ENCODE results near the gene PAX3.

Gene PAX3

GRCh38 chr2:222310747-222311318 lies 12.0 kb upstream of the PAX3 start:
- Histone ChIP-seq H3K27ac (ENCODE audit: low read length) (no peak overlapping the region), H3K36me3 (ENCODE audit: control insufficient read depth in 2 of 2, insufficient read depth in 2 of 2, low read length in 2 of 2) (no peaks in the 10 kb centered on the region), H3K27me3 (ENCODE audit: control insufficient read depth in 1 of 2, insufficient read depth in 2 of 2, low read length in 2 of 2) (peaks cover 76 to 80% of the 10 kb centered on the region in 2 donors), H3K4me1 (ENCODE audit: control insufficient read depth, insufficient read depth, low read length) (peaks cover 27% of the 10 kb centered on the region), H3K4me3 (ENCODE audit: low read length in 2 of 2) (no peak overlapping the region), H3K9ac (ENCODE audit: low read length in 2 of 2) (no peak overlapping the region), H3K9me3 (ENCODE audit: control insufficient read depth in 2 of 2, low read length in 2 of 2) (no peaks in the 10 kb centered on the region)

- H3K9me3 ChIP-seq (ENCODE audit: control insufficient read depth in 2 of 2, low read length in 2 of 2) = no peaks in the 10 kb centered on the region
- H3K27ac ChIP-seq (ENCODE audit: low read length) = no peak overlapping the region
- H3K4me3 ChIP-seq (ENCODE audit: low read length in 2 of 2) = no peak overlapping the region
- H3K4me1 ChIP-seq (ENCODE audit: control insufficient read depth, insufficient read depth, low read length) = peaks cover 35% of the 10 kb centered on the region
- no peaks in the 10 kb centered on the region for H3K36me3 ChIP-seq (ENCODE audit: control insufficient read depth in 2 of 2, insufficient read depth in 2 of 2, low read length in 2 of 2)
- H3K27me3 ChIP-seq (ENCODE audit: control insufficient read depth in 1 of 2, insufficient read depth in 2 of 2, low read length in 2 of 2) = peaks cover 83 to 91% of the 10 kb centered on the region in 2 donors
- no peak overlapping the region for H3K9ac ChIP-seq (ENCODE audit: low read length in 2 of 2)
Observed at GRCh38 chr2:222309766-222310165, 11.0 kb upstream of the PAX3 start.

- H3K36me3 ChIP-seq (ENCODE audit: control insufficient read depth in 2 of 2, insufficient read depth in 2 of 2, low read length in 2 of 2) = no peaks in the 10 kb centered on the region
- H3K4me1 ChIP-seq (ENCODE audit: control insufficient read depth, insufficient read depth, low read length) = peaks cover 35% of the 10 kb centered on the region
- no peak overlapping the region for H3K9ac ChIP-seq (ENCODE audit: low read length in 2 of 2)
- no peak overlapping the region for H3K4me3 ChIP-seq (ENCODE audit: low read length in 2 of 2)
- no peaks in the 10 kb centered on the region for H3K9me3 ChIP-seq (ENCODE audit: control insufficient read depth in 2 of 2, low read length in 2 of 2)
- H3K27ac ChIP-seq (ENCODE audit: low read length) = no peak overlapping the region
- peaks cover 87 to 95% of the 10 kb centered on the region in 2 donors for H3K27me3 ChIP-seq (ENCODE audit: control insufficient read depth in 1 of 2, insufficient read depth in 2 of 2, low read length in 2 of 2)
Observed at GRCh38 chr2:222309361-222309760, 10.6 kb upstream of the PAX3 start.

GRCh38 chr2:222307978-222308730 lies 9.4 kb upstream of the PAX3 start:
- Histone ChIP-seq H3K9ac (ENCODE audit: low read length in 2 of 2) (no peak overlapping the region), H3K4me1 (ENCODE audit: control insufficient read depth, insufficient read depth, low read length) (peaks cover 35% of the 10 kb centered on the region), H3K27ac (ENCODE audit: low read length) (no peak overlapping the region), H3K9me3 (ENCODE audit: control insufficient read depth in 2 of 2, low read length in 2 of 2) (no peaks in the 10 kb centered on the region), H3K36me3 (ENCODE audit: control insufficient read depth in 2 of 2, insufficient read depth in 2 of 2, low read length in 2 of 2) (no peaks in the 10 kb centered on the region), H3K4me3 (ENCODE audit: low read length in 2 of 2) (no peak overlapping the region), H3K27me3 (ENCODE audit: control insufficient read depth in 1 of 2, insufficient read depth in 2 of 2, low read length in 2 of 2) (peaks cover 99% of the 10 kb centered on the region in 2 donors)

GRCh38 chr2:222307143-222307756 lies 8.5 kb upstream of the PAX3 start:
- H3K27me3 ChIP-seq (ENCODE audit: control insufficient read depth in 1 of 2, insufficient read depth in 2 of 2, low read length in 2 of 2) = peaks cover 98 to 99% of the 10 kb centered on the region in 2 donors
- H3K27ac ChIP-seq (ENCODE audit: low read length) = no peak overlapping the region
- H3K4me3 ChIP-seq (ENCODE audit: low read length in 2 of 2) = no peak overlapping the region
- H3K9ac ChIP-seq (ENCODE audit: low read length in 2 of 2) = no peak overlapping the region
- H3K9me3 ChIP-seq (ENCODE audit: control insufficient read depth in 2 of 2, low read length in 2 of 2) = no peaks in the 10 kb centered on the region
- H3K4me1 ChIP-seq (ENCODE audit: control insufficient read depth, insufficient read depth, low read length) = peaks cover 32% of the 10 kb centered on the region
- no peaks in the 10 kb centered on the region for H3K36me3 ChIP-seq (ENCODE audit: control insufficient read depth in 2 of 2, insufficient read depth in 2 of 2, low read length in 2 of 2)

- Histone ChIP-seq H3K4me3 (ENCODE audit: low read length in 2 of 2) (peak overlapping the region; percentile 72 to 75), H3K27me3 (ENCODE audit: control insufficient read depth in 1 of 2, insufficient read depth in 2 of 2, low read length in 2 of 2) (peaks cover 98 to 99% of the 10 kb centered on the region in 2 donors), H3K4me1 (ENCODE audit: control insufficient read depth, insufficient read depth, low read length) (peaks cover 29% of the 10 kb centered on the region), H3K36me3 (ENCODE audit: control insufficient read depth in 2 of 2, insufficient read depth in 2 of 2, low read length in 2 of 2) (no peaks in the 10 kb centered on the region), H3K9me3 (ENCODE audit: control insufficient read depth in 2 of 2, low read length in 2 of 2) (no peaks in the 10 kb centered on the region), H3K9ac (ENCODE audit: low read length in 2 of 2) (peak overlapping the region in 1 of 2 donors; percentile 28), H3K27ac (ENCODE audit: low read length) (no peak overlapping the region)
Observed at GRCh38 chr2:222306393-222307142, 7.8 kb upstream of the PAX3 start.

- peaks cover 98 to 99% of the 10 kb centered on the region in 2 donors for H3K27me3 ChIP-seq (ENCODE audit: control insufficient read depth in 1 of 2, insufficient read depth in 2 of 2, low read length in 2 of 2)
- peak overlapping the region; percentile 72 to 75 for H3K4me3 ChIP-seq (ENCODE audit: low read length in 2 of 2)
- peak overlapping the region in 1 of 2 donors; percentile 28 for H3K9ac ChIP-seq (ENCODE audit: low read length in 2 of 2)
- no peaks in the 10 kb centered on the region for H3K36me3 ChIP-seq (ENCODE audit: control insufficient read depth in 2 of 2, insufficient read depth in 2 of 2, low read length in 2 of 2)
- peaks cover 27% of the 10 kb centered on the region for H3K4me1 ChIP-seq (ENCODE audit: control insufficient read depth, insufficient read depth, low read length)
- no peaks in the 10 kb centered on the region for H3K9me3 ChIP-seq (ENCODE audit: control insufficient read depth in 2 of 2, low read length in 2 of 2)
- H3K27ac ChIP-seq (ENCODE audit: low read length) = no peak overlapping the region
Observed at GRCh38 chr2:222305516-222306392, 7.0 kb upstream of the PAX3 start.

GRCh38 chr2:222304737-222305515 lies 6.1 kb upstream of the PAX3 start:
- no peaks in the 10 kb centered on the region for H3K36me3 ChIP-seq (ENCODE audit: control insufficient read depth in 2 of 2, insufficient read depth in 2 of 2, low read length in 2 of 2)
- H3K4me3 ChIP-seq (ENCODE audit: low read length in 2 of 2) = peak overlapping the region; percentile 72 to 75
- peaks cover 98 to 99% of the 10 kb centered on the region in 2 donors for H3K27me3 ChIP-seq (ENCODE audit: control insufficient read depth in 1 of 2, insufficient read depth in 2 of 2, low read length in 2 of 2)
- H3K9ac ChIP-seq (ENCODE audit: low read length in 2 of 2) = no peak overlapping the region
- H3K27ac ChIP-seq (ENCODE audit: low read length) = no peak overlapping the region
- H3K4me1 ChIP-seq (ENCODE audit: control insufficient read depth, insufficient read depth, low read length) = peaks cover 30% of the 10 kb centered on the region
- H3K9me3 ChIP-seq (ENCODE audit: control insufficient read depth in 2 of 2, low read length in 2 of 2) = no peaks in the 10 kb centered on the region

- no peaks in the 10 kb centered on the region for H3K36me3 ChIP-seq (ENCODE audit: control insufficient read depth in 2 of 2, insufficient read depth in 2 of 2, low read length in 2 of 2)
- H3K9me3 ChIP-seq (ENCODE audit: control insufficient read depth in 2 of 2, low read length in 2 of 2) = no peaks in the 10 kb centered on the region
- H3K4me3 ChIP-seq (ENCODE audit: low read length in 2 of 2) = no peak overlapping the region
- H3K9ac ChIP-seq (ENCODE audit: low read length in 2 of 2) = no peak overlapping the region
- no peak overlapping the region for H3K27ac ChIP-seq (ENCODE audit: low read length)
- H3K27me3 ChIP-seq (ENCODE audit: control insufficient read depth in 1 of 2, insufficient read depth in 2 of 2, low read length in 2 of 2) = peaks cover 98 to 99% of the 10 kb centered on the region in 2 donors
- peaks cover 32% of the 10 kb centered on the region for H3K4me1 ChIP-seq (ENCODE audit: control insufficient read depth, insufficient read depth, low read length)
Observed at GRCh38 chr2:222303828-222304736, 5.3 kb upstream of the PAX3 start.

Measured in stomach smooth muscle (tissue), 2 donors.